ENCODE results near the gene TEAD1. TPM values are rescaled to one million over a fixed set of nuclear protein-coding genes. Genes with fewer than 3 reads are reported as not detected.

Gene TEAD1
- total and polyA plus RNA-seq, 2 donors (not counting 3 experiments of a cell fraction or from before 2014, with no cell fraction given): 15.3 to 49.0 TPM

- Histone ChIP-seq H3K4me2 (ENCODE audit: insufficient read depth, low read length) (no peak overlapping the region), H3K4me1 (ENCODE audit: control insufficient read depth, extremely low read depth, insufficient read depth, low read length) (no peaks in the 10 kb centered on the region), H3K9me1 (replicated peaks; ENCODE audit: control insufficient read depth, extremely low read depth, insufficient read depth, low read length) (no peaks in the 10 kb centered on the region), H3K4me3 (replicated peaks in 1 of 3; ENCODE audit: insufficient read depth in 1 of 3, low read depth in 1 of 3, low read length in 3 of 3) (no peak overlapping the region), H3K9ac (replicated peaks; ENCODE audit: extremely low read depth, insufficient read depth, low read length) (no peak overlapping the region), H3K36me3 (ENCODE audit: control insufficient read depth in 2 of 2, extremely low read depth in 1 of 2, insufficient read depth in 2 of 2, low read length in 2 of 2) (no peaks in the 10 kb centered on the region), H3K27me3 (ENCODE audit: control insufficient read depth in 2 of 2, insufficient read depth in 2 of 2, low read length in 2 of 2) (peaks cover 7 to 12% of the 10 kb centered on the region in 2 experiments), H3K27ac (ENCODE audit: insufficient read depth, low read depth, low read length) (no peak overlapping the region), H3K9me3 (replicated peaks; ENCODE audit: control insufficient read depth, insufficient read depth, low read length) (no peaks in the 10 kb centered on the region), H3K79me2 (ENCODE audit: control insufficient read depth, insufficient read depth, low read length) (no peaks in the 10 kb centered on the region), H4K20me1 (replicated peaks; ENCODE audit: control insufficient read depth, extremely low read depth, insufficient read depth, low read length) (no peaks in the 10 kb centered on the region), H2AFZ (ENCODE audit: low read depth, low read length) (no peak overlapping the region)
- DNase-seq (ENCODE audit: low read depth, low spot score) (no peak), FAIRE-seq (no peak)
- ChIA-PET CTCF (interaction anchor here (0.6 to 6.6 kb wide), 24 partner anchors 9 to 643 kb away, joined by 3 to 265 read pairs (median 9); no protein-coding TSS in a partner anchor), POLR2A (no interaction called here)
- TF ChIP-seq POLR2A (IDR thresholded peaks at IDR 0.05; ENCODE audit: low read depth, low read length) (no peak), POLR2AphosphoS5 (IDR thresholded peaks at IDR 0.05; ENCODE audit: insufficient read depth, low read depth, low read length) (no peak)
- intact Hi-C loops (cut with micrococcal nuclease) (loop anchor here (1.0 kb wide), 4 partner anchors 188 to 380 kb away; no protein-coding TSS in a partner anchor), dilution Hi-C loops (cut with MboI; ENCODE audit: extremely low pct_ligation_motif_present, low sequenced_read_pairs) (loop anchor here (25.0 kb wide), 1 partner anchor 198 kb away; no protein-coding TSS in a partner anchor)
- BruUV-seq (replicated peaks): no TSS peak
These were observed 290.4 kb downstream of the TEAD1 start for GRCh38 chr11:12964650-12965049.

GRCh38 chr11:12966002-12966401, 291.8 kb downstream of the TEAD1 start:
- H4K20me1 ChIP-seq (replicated peaks; ENCODE audit: control insufficient read depth, extremely low read depth, insufficient read depth, low read length): no peaks in the 10 kb centered on the region
- no peak overlapping the region for H3K27ac ChIP-seq (ENCODE audit: insufficient read depth, low read depth, low read length)
- H3K4me1 ChIP-seq (ENCODE audit: control insufficient read depth, extremely low read depth, insufficient read depth, low read length): no peaks in the 10 kb centered on the region
- no peaks in the 10 kb centered on the region for H3K79me2 ChIP-seq (ENCODE audit: control insufficient read depth, insufficient read depth, low read length)
- intact Hi-C loops (cut with micrococcal nuclease): no loop called here
- peaks cover 7 to 12% of the 10 kb centered on the region in 2 experiments for H3K27me3 ChIP-seq (ENCODE audit: control insufficient read depth in 2 of 2, insufficient read depth in 2 of 2, low read length in 2 of 2)
- TF ChIP-seq JUN (IDR thresholded peaks at IDR 0.05; ENCODE audit: borderline replicate concordance, insufficient read depth, insufficient read length, low read depth): no peak
- no peak for TF ChIP-seq FOS (IDR thresholded peaks at IDR 0.05; ENCODE audit: borderline replicate concordance, insufficient read depth, low read length)
- TF ChIP-seq POLR2A (IDR thresholded peaks at IDR 0.05; ENCODE audit: low read depth, low read length): no peak
- TF ChIP-seq EZH2 (IDR thresholded peaks at IDR 0.05; ENCODE audit: borderline replicate concordance, low read depth, low read length, severe bottlenecking): no peak
- no peak for TF ChIP-seq GATA2 (IDR thresholded peaks at IDR 0.05; ENCODE audit: insufficient read depth, insufficient read length, low read depth, low read length)
- no peak for TF ChIP-seq MAX (IDR thresholded peaks at IDR 0.05; ENCODE audit: insufficient read depth, insufficient read length)
- TF ChIP-seq POLR2AphosphoS5 (IDR thresholded peaks at IDR 0.05; ENCODE audit: insufficient read depth, low read depth, low read length): no peak
- TF ChIP-seq CTCF (IDR thresholded peaks at IDR 0.05; ENCODE audit: extremely low read depth in 1 of 2, insufficient read depth in 1 of 2, low read depth in 1 of 2, low read length in 2 of 2): no peak
- TF ChIP-seq MYC (IDR thresholded peaks at IDR 0.05; ENCODE audit: low read depth, low read length): no peak
- no peaks in the 10 kb centered on the region for H3K9me3 ChIP-seq (replicated peaks; ENCODE audit: control insufficient read depth, insufficient read depth, low read length)
- H3K4me2 ChIP-seq (ENCODE audit: insufficient read depth, low read length): no peak overlapping the region
- POLR2A ChIA-PET: no interaction called here
- BruUV-seq (replicated peaks): no TSS peak
- DNase-seq (ENCODE audit: low read depth, low spot score) (no peak), FAIRE-seq (no peak)
- no peak overlapping the region for H3K4me3 ChIP-seq (replicated peaks in 1 of 3; ENCODE audit: insufficient read depth in 1 of 3, low read depth in 1 of 3, low read length in 3 of 3)
- no peaks in the 10 kb centered on the region for H3K36me3 ChIP-seq (ENCODE audit: control insufficient read depth in 2 of 2, extremely low read depth in 1 of 2, insufficient read depth in 2 of 2, low read length in 2 of 2)
- dilution Hi-C loops (cut with MboI; ENCODE audit: extremely low pct_ligation_motif_present, low sequenced_read_pairs): loop anchor here (25.0 kb wide), 1 partner anchor 196 kb away; no protein-coding TSS in a partner anchor
- no peak overlapping the region for H3K9ac ChIP-seq (replicated peaks; ENCODE audit: extremely low read depth, insufficient read depth, low read length)
- no peaks in the 10 kb centered on the region for H3K9me1 ChIP-seq (replicated peaks; ENCODE audit: control insufficient read depth, extremely low read depth, insufficient read depth, low read length)
- CTCF ChIA-PET: interaction anchor here (0.8 to 6.4 kb wide), 6 partner anchors 8 to 272 kb away, joined by 3 to 265 read pairs (median 41); no protein-coding TSS in a partner anchor
- no peak overlapping the region for H2AFZ ChIP-seq (ENCODE audit: low read depth, low read length)
